ENCODE results near the gene PPP2R2B.
"Not testable (repeated sequence)": the region's sequence is repeated elsewhere in the genome, so short reads cannot be mapped to it uniquely, and the experiment has no call there.

The PPP2R2B gene

DNA sequence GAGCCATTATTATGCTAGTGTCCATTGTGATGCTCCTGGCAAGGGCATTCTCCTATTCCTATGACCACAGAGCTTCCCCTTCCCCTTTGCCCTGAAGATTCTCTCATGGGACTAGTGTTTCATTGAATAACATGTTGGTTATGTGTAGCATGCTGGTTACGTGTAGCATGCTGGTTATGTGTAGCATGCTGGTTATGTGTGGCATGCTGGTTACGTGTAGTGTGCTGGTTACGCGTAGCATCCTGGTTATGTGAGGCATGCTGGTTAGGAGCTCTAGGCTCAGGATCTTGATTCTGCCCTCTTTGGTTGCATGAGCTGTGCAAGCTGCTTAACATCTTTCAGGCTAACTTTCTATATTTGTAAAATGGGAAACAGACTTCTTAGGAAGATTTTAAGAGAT, 316.1 kb downstream of the PPP2R2B start:
- intact Hi-C loops (cut with micrococcal nuclease) = no loop called here
- no peaks in the 10 kb centered on the region for H3K9me3 Mint-ChIP-seq
- H3K4me1 Mint-ChIP-seq (ENCODE audit: low read depth) = no peaks in the 10 kb centered on the region
- H3K27ac Mint-ChIP-seq = no peak overlapping the region
- no peaks in the 10 kb centered on the region for H3K27me3 Mint-ChIP-seq
- H3K4me3 Mint-ChIP-seq = no peak overlapping the region
- H3K36me3 Mint-ChIP-seq (ENCODE audit: low read depth) = no peaks in the 10 kb centered on the region

DNA sequence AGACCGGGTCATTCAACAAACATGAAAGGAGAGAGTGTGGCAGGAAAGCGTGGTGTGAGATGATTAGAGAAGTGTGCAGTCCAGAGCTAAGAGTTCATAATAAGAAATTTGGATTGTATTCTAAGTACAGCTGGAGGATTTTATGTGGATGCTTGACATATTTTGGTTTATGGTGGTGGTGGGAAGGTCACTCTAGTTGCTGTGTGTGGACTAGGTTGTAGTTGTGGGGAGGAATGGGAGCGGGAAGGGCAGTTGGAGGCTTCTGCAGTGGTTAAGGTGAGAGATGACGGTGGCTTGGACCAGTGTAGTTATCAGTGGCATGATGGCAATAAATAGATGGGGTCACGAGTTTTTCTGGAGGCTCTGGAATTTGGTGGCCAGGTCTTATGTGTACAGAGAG, 316.8 kb downstream of the PPP2R2B start:
- no peaks in the 10 kb centered on the region for H3K36me3 Mint-ChIP-seq (ENCODE audit: low read depth)
- H3K27ac Mint-ChIP-seq = no peak overlapping the region
- intact Hi-C loops (cut with micrococcal nuclease) = no loop called here
- H3K9me3 Mint-ChIP-seq = no peaks in the 10 kb centered on the region
- no peaks in the 10 kb centered on the region for H3K4me1 Mint-ChIP-seq (ENCODE audit: low read depth)
- H3K27me3 Mint-ChIP-seq = no peaks in the 10 kb centered on the region
- no peak overlapping the region for H3K4me3 Mint-ChIP-seq

DNA sequence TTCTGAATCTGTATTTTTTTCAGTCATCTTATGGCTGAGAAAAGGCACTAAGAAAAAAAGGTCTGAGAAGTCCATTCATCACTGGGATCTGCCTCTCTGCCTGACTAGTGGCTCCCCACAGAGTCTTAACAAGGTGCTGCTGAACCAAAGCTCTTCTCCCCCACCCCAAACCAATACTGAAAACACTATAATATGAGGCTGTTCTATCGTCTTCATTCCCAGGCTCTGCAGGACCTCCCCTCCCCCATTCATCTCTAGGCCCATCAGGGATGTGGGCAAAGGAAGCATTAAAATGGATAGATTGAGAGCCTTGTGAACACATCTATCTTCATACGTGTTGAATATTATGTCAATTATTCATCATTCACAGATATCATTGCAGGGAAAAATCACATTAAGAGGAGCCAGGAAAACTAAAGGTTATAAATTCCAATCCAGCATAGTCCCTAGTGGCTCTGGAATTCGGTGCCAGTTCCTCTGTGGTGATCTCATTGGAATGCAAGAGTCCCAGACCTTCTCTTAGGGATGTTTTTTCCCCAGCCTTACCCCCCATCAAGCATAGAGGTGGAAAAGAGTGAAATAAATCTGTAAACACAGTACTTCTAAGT, 318.2 kb downstream of the PPP2R2B start:
- no peaks in the 10 kb centered on the region for H3K27me3 Mint-ChIP-seq
- no peaks in the 10 kb centered on the region for H3K9me3 Mint-ChIP-seq
- H3K36me3 Mint-ChIP-seq (ENCODE audit: low read depth) = no peaks in the 10 kb centered on the region
- H3K27ac Mint-ChIP-seq = no peak overlapping the region
- H3K4me3 Mint-ChIP-seq = no peak overlapping the region
- H3K4me1 Mint-ChIP-seq (ENCODE audit: low read depth) = no peaks in the 10 kb centered on the region
- intact Hi-C loops (cut with micrococcal nuclease) = no loop called here

DNA sequence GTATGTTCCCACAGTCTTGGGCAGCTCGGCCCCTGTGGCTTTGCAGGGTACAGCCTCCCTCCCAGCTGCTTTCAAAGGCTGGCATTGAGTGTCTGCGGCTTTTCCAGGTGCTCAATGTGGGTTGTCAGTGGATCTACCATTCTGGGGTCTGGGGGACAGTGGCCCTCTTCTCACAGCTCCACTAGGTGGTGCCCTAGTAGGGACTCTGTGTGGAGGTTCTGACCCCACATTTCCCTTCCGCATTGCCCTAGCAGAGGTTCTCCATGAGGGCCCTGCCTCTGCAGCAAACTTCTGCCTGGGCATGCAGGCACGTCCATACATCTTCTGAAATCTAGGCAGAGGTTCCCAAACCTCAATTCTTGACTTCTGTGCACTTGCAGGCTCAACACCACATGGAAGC, 321.7 kb downstream of the PPP2R2B start:
- H3K27ac Mint-ChIP-seq; intact Hi-C loops (cut with micrococcal nuclease); H3K4me3 Mint-ChIP-seq; H3K9me3 Mint-ChIP-seq; H3K36me3 Mint-ChIP-seq (ENCODE audit: low read depth); H3K4me1 Mint-ChIP-seq (ENCODE audit: low read depth); H3K27me3 Mint-ChIP-seq: not testable (repeated sequence)

DNA sequence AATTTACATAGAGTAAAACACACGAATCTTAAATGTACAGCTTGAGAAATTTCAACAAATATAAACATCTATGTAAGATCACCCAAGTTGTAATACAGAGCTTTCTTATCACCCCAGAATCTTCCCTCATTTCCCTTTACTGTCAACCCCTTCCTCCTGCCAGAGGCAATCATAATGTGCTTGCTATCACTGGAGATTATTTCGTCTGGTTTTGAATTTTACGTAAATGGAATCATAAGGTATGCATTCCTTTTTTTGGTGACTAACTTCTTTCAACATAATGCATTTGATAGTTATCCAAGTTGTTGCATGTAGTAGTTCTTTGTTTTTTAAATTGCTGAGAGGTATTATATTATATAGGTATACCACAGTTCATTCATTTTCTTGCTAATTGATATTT, 325.1 kb downstream of the PPP2R2B start:
- no peaks in the 10 kb centered on the region for H3K9me3 Mint-ChIP-seq
- H3K4me3 Mint-ChIP-seq = no peak overlapping the region
- no peak overlapping the region for H3K27ac Mint-ChIP-seq
- intact Hi-C loops (cut with micrococcal nuclease) = no loop called here
- H3K27me3 Mint-ChIP-seq = peaks cover 4% of the 10 kb centered on the region
- no peaks in the 10 kb centered on the region for H3K36me3 Mint-ChIP-seq (ENCODE audit: low read depth)
- no peaks in the 10 kb centered on the region for H3K4me1 Mint-ChIP-seq (ENCODE audit: low read depth)

DNA sequence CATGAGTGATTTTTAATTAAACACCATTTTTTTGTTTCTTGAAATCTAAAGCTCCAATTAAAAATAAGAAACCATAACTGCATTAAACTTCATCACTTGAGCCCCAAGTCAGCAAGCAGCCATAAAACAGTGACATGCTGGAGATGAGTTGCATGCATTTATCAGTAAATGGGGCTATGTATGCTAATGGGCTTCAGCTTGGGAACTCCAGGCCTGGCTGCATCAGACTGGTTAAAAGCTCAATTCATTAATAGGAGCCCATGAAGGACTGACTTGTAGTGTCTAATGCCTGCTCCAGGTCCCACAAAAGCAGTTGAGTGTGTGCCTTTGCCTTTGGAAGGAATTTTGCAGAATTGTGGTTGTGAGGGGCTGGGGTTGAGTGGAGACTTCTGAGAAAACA, 328.9 kb downstream of the PPP2R2B start:
- Mint-ChIP-seq H3K36me3 (ENCODE audit: low read depth) (no peaks in the 10 kb centered on the region), H3K27ac (no peak overlapping the region), H3K4me1 (ENCODE audit: low read depth) (no peaks in the 10 kb centered on the region), H3K9me3 (no peaks in the 10 kb centered on the region), H3K4me3 (no peak overlapping the region), H3K27me3 (peaks cover 4% of the 10 kb centered on the region)
- intact Hi-C loops (cut with micrococcal nuclease) = no loop called here

DNA sequence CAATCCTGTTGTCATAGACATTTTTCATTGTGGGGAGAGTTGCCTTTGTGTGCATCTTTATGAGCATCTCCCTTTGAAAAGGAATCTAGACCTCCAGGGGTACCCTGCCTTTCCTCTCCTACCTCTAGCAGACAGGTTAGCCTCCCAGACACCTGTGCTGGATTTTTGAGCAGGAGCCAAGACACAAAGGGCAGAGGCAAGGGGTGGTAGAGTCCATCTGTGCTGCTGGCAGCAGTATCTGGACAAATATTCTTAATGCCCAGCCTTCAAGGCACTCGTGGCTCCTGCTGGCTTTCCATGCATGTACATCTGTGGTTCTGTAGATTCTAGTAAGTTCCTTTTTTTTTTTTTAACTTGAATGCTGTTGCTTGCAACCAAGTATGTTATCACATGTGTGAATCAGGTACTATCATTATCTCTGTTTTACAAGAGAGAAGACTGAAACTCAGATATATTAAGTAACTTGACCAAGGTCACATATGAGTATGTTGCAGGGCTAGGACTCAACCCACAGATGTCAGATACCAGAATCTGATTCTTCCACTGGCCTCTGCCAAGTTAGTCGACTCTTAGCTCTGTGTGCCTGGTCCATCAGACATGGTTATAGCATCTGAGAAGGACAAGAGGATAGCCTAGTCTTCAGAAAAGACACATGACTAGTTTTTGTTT, 329.6 kb downstream of the PPP2R2B start:
- Mint-ChIP-seq H3K4me1 (ENCODE audit: low read depth) (no peaks in the 10 kb centered on the region), H3K27me3 (peaks cover 4% of the 10 kb centered on the region), H3K9me3 (no peaks in the 10 kb centered on the region), H3K27ac (no peak overlapping the region), H3K4me3 (no peak overlapping the region), H3K36me3 (ENCODE audit: low read depth) (no peaks in the 10 kb centered on the region)
- intact Hi-C loops (cut with micrococcal nuclease) = no loop called here

DNA sequence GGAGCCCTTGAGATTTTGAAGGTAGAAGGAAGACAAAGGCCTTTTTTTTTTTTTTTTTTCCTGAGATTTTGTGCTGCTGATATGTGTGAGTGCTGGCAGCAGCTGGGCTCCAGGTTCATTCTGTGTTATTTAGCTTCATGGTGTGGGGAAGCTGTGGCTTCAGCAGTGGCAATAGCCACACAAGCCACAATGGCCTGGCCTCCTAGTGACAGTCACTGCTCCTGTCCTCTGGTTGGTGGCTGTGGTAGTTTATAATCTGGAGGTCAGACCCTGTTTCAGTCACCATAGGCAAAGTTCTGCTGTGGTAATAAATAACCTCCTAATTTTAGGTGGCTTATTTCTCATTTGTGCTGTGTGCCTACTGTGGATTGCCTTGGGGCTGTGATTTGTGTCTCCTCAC, 334.3 kb downstream of the PPP2R2B start:
- Mint-ChIP-seq H3K4me1 (ENCODE audit: low read depth) (peaks cover 5% of the 10 kb centered on the region), H3K9me3 (no peaks in the 10 kb centered on the region), H3K36me3 (ENCODE audit: low read depth) (no peaks in the 10 kb centered on the region), H3K27me3 (peaks cover 4% of the 10 kb centered on the region), H3K4me3 (no peak overlapping the region), H3K27ac (no peak overlapping the region)
- intact Hi-C loops (cut with micrococcal nuclease) = no loop called here

DNA sequence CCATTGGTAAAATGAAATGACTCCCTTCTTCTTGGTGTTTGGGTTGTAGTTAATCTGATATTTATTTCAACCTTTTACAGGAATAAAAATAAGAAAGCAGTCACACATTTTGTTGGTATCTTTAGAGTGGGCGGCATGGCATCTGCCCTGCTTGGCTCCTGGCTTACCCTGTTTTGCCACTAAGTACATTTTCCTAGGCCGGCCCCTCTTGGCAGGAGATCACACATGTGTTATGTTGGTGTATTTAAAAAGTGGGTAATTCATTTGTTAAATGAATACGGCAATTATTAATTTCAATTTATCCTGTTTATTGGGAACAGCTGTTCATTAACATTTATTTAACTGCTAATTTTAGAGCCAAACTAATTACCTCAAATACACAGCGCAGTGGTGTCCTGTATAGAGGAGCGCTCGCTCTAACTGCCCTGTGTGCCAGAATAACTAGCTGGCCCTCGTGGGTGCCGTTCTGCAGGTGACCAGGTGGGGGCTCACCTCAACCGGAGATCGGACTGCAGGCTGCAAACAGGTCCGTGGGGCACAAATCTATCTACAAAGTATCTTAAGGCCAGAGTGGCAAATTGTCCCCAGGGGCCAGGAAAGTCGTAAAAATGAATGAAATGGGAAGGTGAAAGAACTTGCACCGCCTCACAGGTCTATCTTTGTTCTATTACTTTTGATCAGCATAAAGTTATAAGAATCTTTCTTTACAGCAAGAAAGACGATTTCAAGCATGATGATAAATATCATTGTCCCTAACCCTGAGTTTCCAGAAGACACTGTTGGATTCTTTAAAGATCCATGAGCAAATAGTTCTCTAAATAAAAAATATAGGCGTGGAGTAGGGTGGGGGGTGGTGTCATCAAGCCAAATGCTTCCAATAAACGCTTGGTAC, 336.4 kb downstream of the PPP2R2B start:
- intact Hi-C loops (cut with micrococcal nuclease) = no loop called here
- Mint-ChIP-seq H3K27ac (no peak overlapping the region), H3K9me3 (no peaks in the 10 kb centered on the region), H3K27me3 (no peaks in the 10 kb centered on the region), H3K4me1 (ENCODE audit: low read depth) (peaks cover 5% of the 10 kb centered on the region), H3K4me3 (no peak overlapping the region), H3K36me3 (ENCODE audit: low read depth) (no peaks in the 10 kb centered on the region)

DNA sequence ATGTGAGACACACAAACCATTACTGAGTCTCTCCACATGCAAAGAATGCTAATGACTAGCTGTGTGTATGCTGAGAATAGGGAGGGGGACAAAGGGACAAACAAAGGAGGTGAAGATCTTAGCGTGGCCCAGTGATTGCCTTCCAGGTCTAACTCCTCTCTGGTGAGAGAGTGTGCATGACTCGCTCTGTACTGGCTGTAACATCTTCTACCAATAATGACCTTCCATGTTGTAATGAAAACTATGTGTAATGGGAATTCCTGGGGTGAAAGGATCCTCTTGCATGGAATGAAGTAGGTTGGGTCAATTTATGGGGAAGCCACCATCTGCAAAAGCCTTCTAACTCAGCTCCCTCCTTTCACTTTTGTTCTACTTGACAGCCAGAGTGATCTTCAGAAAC, 338.1 kb downstream of the PPP2R2B start:
- Mint-ChIP-seq H3K36me3 (ENCODE audit: low read depth) (no peaks in the 10 kb centered on the region), H3K27ac (no peak overlapping the region), H3K4me3 (no peak overlapping the region), H3K4me1 (ENCODE audit: low read depth) (peaks cover 5% of the 10 kb centered on the region), H3K9me3 (no peaks in the 10 kb centered on the region), H3K27me3 (no peaks in the 10 kb centered on the region)
- intact Hi-C loops (cut with micrococcal nuclease) = no loop called here

DNA sequence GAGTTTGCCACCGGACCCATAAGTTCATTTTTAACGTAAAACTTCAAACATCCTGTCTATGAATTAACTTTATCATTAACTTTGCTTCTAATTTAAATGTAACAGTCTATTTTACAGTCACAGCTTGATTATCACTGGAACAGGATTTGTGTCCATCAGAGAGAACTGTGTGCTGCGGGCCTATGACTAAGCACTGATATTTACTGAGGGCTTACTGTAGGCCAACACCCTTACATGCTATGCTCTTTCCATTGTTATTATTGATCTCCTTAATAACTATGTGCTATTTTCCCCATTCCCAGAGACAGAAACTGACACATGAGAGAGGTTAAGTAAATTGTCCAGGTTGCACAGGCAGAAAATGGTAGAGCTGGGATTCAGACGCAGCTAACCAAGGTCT, 338.6 kb downstream of the PPP2R2B start:
- no peaks in the 10 kb centered on the region for H3K27me3 Mint-ChIP-seq
- intact Hi-C loops (cut with micrococcal nuclease) = no loop called here
- H3K4me3 Mint-ChIP-seq = no peak overlapping the region
- no peaks in the 10 kb centered on the region for H3K9me3 Mint-ChIP-seq
- H3K27ac Mint-ChIP-seq = no peak overlapping the region
- no peaks in the 10 kb centered on the region for H3K36me3 Mint-ChIP-seq (ENCODE audit: low read depth)
- H3K4me1 Mint-ChIP-seq (ENCODE audit: low read depth) = peaks cover 5% of the 10 kb centered on the region

DNA sequence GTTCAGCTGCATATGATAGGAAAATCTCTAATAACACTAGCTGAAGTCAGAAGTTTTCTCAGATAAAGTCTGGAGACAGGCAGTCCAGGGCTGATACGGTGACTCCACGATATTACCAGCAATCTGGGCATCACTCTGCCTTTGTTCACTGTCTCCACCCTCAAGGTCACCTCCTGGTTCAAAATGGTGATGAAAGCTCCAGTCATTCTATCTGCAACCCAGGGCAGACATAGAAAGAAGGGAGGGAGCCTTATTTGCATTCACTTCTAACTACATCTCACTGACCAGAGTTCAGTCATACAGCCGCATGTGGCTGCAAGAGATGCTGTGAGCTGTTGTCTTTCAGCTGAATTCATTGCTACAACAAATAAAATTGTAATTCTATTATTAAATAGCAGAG, 340.1 kb downstream of the PPP2R2B start:
- Mint-ChIP-seq H3K9me3 (no peaks in the 10 kb centered on the region), H3K27me3 (no peaks in the 10 kb centered on the region), H3K36me3 (ENCODE audit: low read depth) (no peaks in the 10 kb centered on the region), H3K4me1 (ENCODE audit: low read depth) (peaks cover 6% of the 10 kb centered on the region), H3K4me3 (no peak overlapping the region), H3K27ac (no peak overlapping the region)
- intact Hi-C loops (cut with micrococcal nuclease) = no loop called here

DNA sequence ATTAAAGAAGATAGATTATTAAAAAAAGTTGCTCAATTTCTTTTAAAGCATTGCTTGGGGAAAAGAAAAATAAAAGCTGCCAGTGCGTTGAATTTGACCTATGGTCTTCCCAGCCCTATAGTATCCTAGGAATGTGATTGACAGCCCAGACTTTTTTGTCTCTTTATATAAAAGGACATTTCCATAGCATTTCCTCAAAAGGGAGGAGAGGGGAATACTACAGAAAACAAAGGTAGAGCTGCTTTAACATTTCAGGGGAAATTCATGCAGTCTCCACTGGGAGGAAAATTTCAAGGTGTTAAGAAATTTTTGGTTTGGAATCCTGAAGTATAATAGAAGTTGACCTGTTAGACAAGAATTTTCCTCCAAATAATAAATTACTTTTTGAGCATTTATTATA, 344.7 kb downstream of the PPP2R2B start:
- Mint-ChIP-seq H3K27ac (no peak overlapping the region), H3K27me3 (no peaks in the 10 kb centered on the region), H3K4me3 (no peak overlapping the region), H3K9me3 (no peaks in the 10 kb centered on the region), H3K4me1 (ENCODE audit: low read depth) (peaks cover 6% of the 10 kb centered on the region), H3K36me3 (ENCODE audit: low read depth) (no peaks in the 10 kb centered on the region)
- intact Hi-C loops (cut with micrococcal nuclease) = loop anchor here (2.0 kb wide), 2 partner anchors 433 to 655 kb away; no protein-coding TSS in a partner anchor

DNA sequence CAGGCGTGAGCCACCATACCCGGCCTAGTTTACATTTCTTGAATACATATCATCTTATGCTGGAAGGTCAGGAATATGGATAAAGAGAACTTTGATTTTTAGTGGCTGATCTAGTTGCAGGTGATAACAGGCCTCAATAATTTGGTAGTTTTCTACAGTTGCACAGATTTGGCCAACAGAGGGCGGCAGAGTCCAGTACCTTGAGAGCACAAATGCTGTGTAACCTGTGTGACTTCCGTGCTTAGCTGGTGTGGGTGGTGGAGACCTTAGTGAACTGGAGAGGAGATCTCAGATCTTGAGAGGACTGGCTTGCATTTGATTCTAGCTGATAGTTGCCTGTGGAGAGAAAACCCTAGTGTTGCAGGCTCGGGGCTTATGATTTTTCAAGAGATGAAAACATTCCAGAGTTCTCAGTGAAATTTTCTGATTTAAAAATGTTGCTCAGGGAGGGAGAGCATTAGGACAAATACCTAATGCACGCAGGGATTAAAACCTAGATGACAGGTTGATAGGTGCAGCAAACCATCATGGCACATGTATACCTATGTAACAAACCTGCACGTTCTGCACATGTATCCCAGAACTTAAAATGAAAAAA, 345.2 kb downstream of the PPP2R2B start:
- Mint-ChIP-seq H3K36me3 (ENCODE audit: low read depth) (no peaks in the 10 kb centered on the region), H3K4me1 (ENCODE audit: low read depth) (peaks cover 6% of the 10 kb centered on the region), H3K27ac (no peak overlapping the region), H3K27me3 (no peaks in the 10 kb centered on the region), H3K4me3 (no peak overlapping the region), H3K9me3 (no peaks in the 10 kb centered on the region)
- intact Hi-C loops (cut with micrococcal nuclease) = loop anchor here (2.0 kb wide), 2 partner anchors 433 to 655 kb away; no protein-coding TSS in a partner anchor

Measured in dendritic cell treated with granulocyte-macrophage colony-stimulating factor and Interleukin-4, amounts not matched to agents 40 ng/mL and 50 ng/mL, for 4 days (primary cell).